SKM-1 treated with dmso at 0.1 percent for 144 hours (cell line): ENCODE measurements around the gene CHPT1.
A peak's percentile ranks its signal among the peaks of the same experiment; 100 is the strongest.
"Not testable (repeated sequence)": the region's sequence is repeated elsewhere in the genome, so short reads cannot be mapped to it uniquely, and the experiment has no call there.

Experiments used
- DNase-seq: peaks from one replicate; lab custom pipeline; 2025; ENCODE audit not compliant: unreplicated experiment; lab: John Stamatoyannopoulos, UW

Gene CHPT1

GRCh38 chr12:101681627-101682026 lies 15.8 kb upstream of the CHPT1 start:
- DNase-seq = not testable (repeated sequence)

GRCh38 chr12:101685092-101685491 lies 12.3 kb upstream of the CHPT1 start:
- DNase-seq = no peak

GRCh38 chr12:101686176-101686575 lies 11.3 kb upstream of the CHPT1 start:
- no peak for DNase-seq

- no peak for DNase-seq
Observed at GRCh38 chr12:101690544-101691098, 6.8 kb upstream of the CHPT1 start.

GRCh38 chr12:101691503-101692096 lies 5.8 kb upstream of the CHPT1 start:
- no peak for DNase-seq

- DNase-seq = no peak
Observed at GRCh38 chr12:101694297-101694848, 3.1 kb upstream of the CHPT1 start.

GRCh38 chr12:101694986-101695385 lies 2.5 kb upstream of the CHPT1 start:
- DNase-seq = no peak

GRCh38 chr12:101695706-101696105 lies 1.7 kb upstream of the CHPT1 start:
- DNase-seq = no peak

- peak; percentile 17 for DNase-seq
Observed at GRCh38 chr12:101696251-101697196, 916 bp upstream of the CHPT1 start.

GRCh38 chr12:101697930-101698799 lies 725 bp downstream of the CHPT1 start:
- DNase-seq = peak; percentile 50

GRCh38 chr12:101698800-101699347 lies 1.4 kb downstream of the CHPT1 start:
- no peak for DNase-seq

- DNase-seq = no peak
Observed at GRCh38 chr12:101700299-101700820, 2.9 kb downstream of the CHPT1 start.

GRCh38 chr12:101703487-101703886 lies 6.0 kb downstream of the CHPT1 start:
- DNase-seq = no peak

GRCh38 chr12:101706403-101706802 lies 9.0 kb downstream of the CHPT1 start:
- DNase-seq = no peak

GRCh38 chr12:101707131-101707782 lies 9.8 kb downstream of the CHPT1 start:
- no peak for DNase-seq

- no peak for DNase-seq
Observed at GRCh38 chr12:101710288-101710687, 12.8 kb downstream of the CHPT1 start.

GRCh38 chr12:101713059-101713682 lies 15.7 kb downstream of the CHPT1 start:
- DNase-seq = no peak

GRCh38 chr12:101713930-101714329 lies 16.5 kb downstream of the CHPT1 start:
- no peak for DNase-seq

- peak; percentile 0 for DNase-seq
Observed at GRCh38 chr12:101714877-101715444, 17.5 kb downstream of the CHPT1 start.
